Osteoblast (primary cell): ENCODE measurements around the gene PLSCR4. TPM values are rescaled to one million over a fixed set of nuclear protein-coding genes. Genes with fewer than 3 reads are reported as not detected.

Experiments
- DNase-seq: peaks from one replicate; pipeline ENCODE4 v3.0.0; 2011; ENCODE audit warnings: low spot score, mixed read lengths; ENCODE audit not compliant: insufficient read length; ENCODE audit errors: missing footprints
- H2AFZ ChIP-seq: 2 replicates; pipeline ENCODE4 v1.6.0; 2011; ENCODE audit warnings: mild to moderate bottlenecking, low read length
- H3K27ac ChIP-seq: 2 replicates; pipeline ENCODE4 v1.5.1; 2011; ENCODE audit warnings: mild to moderate bottlenecking, low read depth, low read length, moderate library complexity
- H3K27me3 ChIP-seq: 2 replicates; pipeline ENCODE4 v1.6.0; 2012; ENCODE audit warnings: mild to moderate bottlenecking, control low read depth, inconsistent platforms, low read length, moderate library complexity; ENCODE audit not compliant: insufficient read depth
- H3K36me3 ChIP-seq: 2 replicates; pipeline ENCODE4 v1.5.1; 2011; ENCODE audit warnings: mild to moderate bottlenecking, low read length, control low read depth, moderate library complexity; ENCODE audit not compliant: insufficient read depth
- H3K4me1 ChIP-seq: 2 replicates; pipeline ENCODE4 v1.5.1; 2011; ENCODE audit warnings: mild to moderate bottlenecking, low read length, control low read depth, moderate library complexity; ENCODE audit not compliant: insufficient read depth
- H3K4me2 ChIP-seq: 2 replicates; pipeline ENCODE4 v1.6.0; 2011; ENCODE audit warnings: mild to moderate bottlenecking, low read length; ENCODE audit not compliant: insufficient read depth
- H3K4me3 ChIP-seq: fragments of 200-600 bp; sonication (generic); 3 replicates; pipeline ENCODE4 v1.5.1; 2012; ENCODE audit warnings: mild to moderate bottlenecking, low read length, inconsistent platforms; ENCODE audit not compliant: insufficient read depth
- H3K79me2 ChIP-seq: 2 replicates; pipeline ENCODE4 v1.6.0; 2012; ENCODE audit warnings: mild to moderate bottlenecking, low read length, control low read depth, inconsistent platforms; ENCODE audit not compliant: insufficient read depth
- H3K9me3 ChIP-seq: 2 replicates; pipeline ENCODE4 v1.5.1; 2011; ENCODE audit warnings: low read depth, low read length, control low read depth
- H4K20me1 ChIP-seq: 2 replicates; pipeline ENCODE4 v1.6.0; 2012; ENCODE audit warnings: mild to moderate bottlenecking, low read length, control low read depth; ENCODE audit not compliant: insufficient read depth
- CTCF ChIP-seq: IDR thresholded peaks from 2 replicates; pipeline ENCODE4 v1.5.1; 2011; ENCODE audit warnings: mild to moderate bottlenecking, low read depth, low read length, moderate library complexity; ENCODE audit errors: extremely low read depth
- total RNA-seq: library from RNA; depleted of rRNA; stranded (reverse); fragments of >200 nt; gene quantifications from 2 replicates; pipeline ENCODE4 v1.2.3, GENCODE V29; 2012

The PLSCR4 gene
- total RNA-seq, 1 donor, result 54.6 TPM

- DNase-seq, result peak; percentile 55
- H3K4me3 ChIP-seq, result peak overlapping the region; percentile 84
- no peak overlapping the region for H2AFZ ChIP-seq
- no peaks in the 10 kb centered on the region for H3K27me3 ChIP-seq
- H3K27ac ChIP-seq, result peak overlapping the region; percentile 96
- H3K36me3 ChIP-seq, result peaks cover 3% of the 10 kb centered on the region
- H3K79me2 ChIP-seq, result peaks cover 51% of the 10 kb centered on the region
- H3K4me1 ChIP-seq, result peaks cover 72% of the 10 kb centered on the region
- H3K9me3 ChIP-seq, result no peaks in the 10 kb centered on the region
- TF ChIP-seq CTCF, result no peak
- peak overlapping the region; percentile 91 for H3K4me2 ChIP-seq
- H4K20me1 ChIP-seq, result peaks cover 19% of the 10 kb centered on the region
These were observed 88.3 kb downstream of the PLSCR4 start for GRCh38 chr3:146162561-146162960.

- no peaks in the 10 kb centered on the region for H3K9me3 ChIP-seq
- peak overlapping the region; percentile 91 for H3K4me2 ChIP-seq
- peak; percentile 58 for DNase-seq
- peaks cover 60% of the 10 kb centered on the region for H3K79me2 ChIP-seq
- no peaks in the 10 kb centered on the region for H3K27me3 ChIP-seq
- peak overlapping the region; percentile 96 for H3K27ac ChIP-seq
- H3K4me3 ChIP-seq, result peak overlapping the region; percentile 84
- peaks cover 25% of the 10 kb centered on the region for H4K20me1 ChIP-seq
- H3K36me3 ChIP-seq, result peaks cover 6% of the 10 kb centered on the region
- no peak for TF ChIP-seq CTCF
- H3K4me1 ChIP-seq, result peaks cover 71% of the 10 kb centered on the region
- H2AFZ ChIP-seq, result peak overlapping the region; percentile 11
These were observed 89.3 kb downstream of the PLSCR4 start for GRCh38 chr3:146161663-146162002.

- Histone ChIP-seq H3K79me2 (peaks cover 65% of the 10 kb centered on the region), H3K27ac (peak within 1 kb of the TSS; percentile 96), H3K4me2 (peak within 1 kb of the TSS; percentile 94), H3K36me3 (peaks cover 9% of the 10 kb centered on the region), H2AFZ (peak within 1 kb of the TSS; percentile 11), H3K4me3 (peak within 1 kb of the TSS; percentile 84), H4K20me1 (peaks cover 31% of the 10 kb centered on the region), H3K27me3 (no peaks in the 10 kb centered on the region), H3K9me3 (no peaks in the 10 kb centered on the region), H3K4me1 (peaks cover 71% of the 10 kb centered on the region)
- no peak for TF ChIP-seq CTCF
- peak; percentile 94 for DNase-seq
These were observed 89.8 kb downstream of the PLSCR4 start, which contains the start of gene PLOD2 for GRCh38 chr3:146160964-146161662. TSS of gene PLOD2 (minus strand) at chr3:146161184. CDS start at chr3:146160989, 195 bp downstream.

- peaks cover 69% of the 10 kb centered on the region for H3K4me1 ChIP-seq
- peak overlapping the region; percentile 94 for H3K4me2 ChIP-seq
- H3K9me3 ChIP-seq, result no peaks in the 10 kb centered on the region
- DNase-seq, result peak; percentile 87
- H3K27ac ChIP-seq, result peak overlapping the region; percentile 96
- H3K4me3 ChIP-seq, result peak overlapping the region; percentile 84
- H3K27me3 ChIP-seq, result no peaks in the 10 kb centered on the region
- peaks cover 9% of the 10 kb centered on the region for H3K36me3 ChIP-seq
- peak; percentile 59 for TF ChIP-seq CTCF
- no peak overlapping the region for H2AFZ ChIP-seq
- peaks cover 34% of the 10 kb centered on the region for H4K20me1 ChIP-seq
- H3K79me2 ChIP-seq, result peaks cover 71% of the 10 kb centered on the region
These were observed 90.5 kb downstream of the PLSCR4 start for GRCh38 chr3:146160321-146160963.
